Measurements from ENCODE around the gene DVL1. TPM values are rescaled to one million over a fixed set of nuclear protein-coding genes. Genes with fewer than 3 reads are reported as not detected.

The DVL1 gene
- total and polyA plus RNA-seq, 9 of the 15 experiments (the other 6 are each of a cell fraction or from before 2014, with no cell fraction given): 0.62 to 135 (median 24.3) TPM

DNA sequence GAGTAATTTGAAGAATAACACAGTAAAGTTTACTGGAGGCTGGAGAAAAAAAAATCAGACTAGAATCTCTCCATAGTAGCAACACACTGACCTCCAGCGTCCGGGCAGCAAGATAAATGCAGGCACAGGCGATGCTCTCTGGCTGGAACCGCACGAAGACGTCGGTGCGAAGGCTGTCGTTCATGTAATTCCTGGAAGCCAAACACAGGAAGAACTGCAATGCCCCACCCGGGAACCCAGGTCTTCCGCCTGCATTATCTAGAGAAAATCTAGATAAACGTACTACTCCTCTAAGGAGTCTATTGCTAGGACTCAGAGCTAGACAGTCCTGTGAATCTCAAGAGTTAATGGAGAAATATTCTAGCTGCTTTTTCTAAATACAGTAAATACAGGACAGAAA is 41.5 kb upstream of the DVL1 start (continued):
- TF ChIP-seq, protein P1, sequence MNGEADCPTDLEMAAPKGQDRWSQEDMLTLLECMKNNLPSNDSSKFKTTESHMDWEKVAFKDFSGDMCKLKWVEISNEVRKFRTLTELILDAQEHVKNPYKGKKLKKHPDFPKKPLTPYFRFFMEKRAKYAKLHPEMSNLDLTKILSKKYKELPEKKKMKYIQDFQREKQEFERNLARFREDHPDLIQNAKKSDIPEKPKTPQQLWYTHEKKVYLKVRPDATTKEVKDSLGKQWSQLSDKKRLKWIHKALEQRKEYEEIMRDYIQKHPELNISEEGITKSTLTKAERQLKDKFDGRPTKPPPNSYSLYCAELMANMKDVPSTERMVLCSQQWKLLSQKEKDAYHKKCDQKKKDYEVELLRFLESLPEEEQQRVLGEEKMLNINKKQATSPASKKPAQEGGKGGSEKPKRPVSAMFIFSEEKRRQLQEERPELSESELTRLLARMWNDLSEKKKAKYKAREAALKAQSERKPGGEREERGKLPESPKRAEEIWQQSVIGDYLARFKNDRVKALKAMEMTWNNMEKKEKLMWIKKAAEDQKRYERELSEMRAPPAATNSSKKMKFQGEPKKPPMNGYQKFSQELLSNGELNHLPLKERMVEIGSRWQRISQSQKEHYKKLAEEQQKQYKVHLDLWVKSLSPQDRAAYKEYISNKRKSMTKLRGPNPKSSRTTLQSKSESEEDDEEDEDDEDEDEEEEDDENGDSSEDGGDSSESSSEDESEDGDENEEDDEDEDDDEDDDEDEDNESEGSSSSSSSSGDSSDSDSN (IDR thresholded peaks at IDR 0.05; ENCODE audit: borderline replicate concordance in 1 of 2, low read depth in 2 of 2, low read length in 2 of 2): 0 out of 4 replicates have a peak, but pooled peaks of 1 of the 2 experiments have one; percentile 69
- TF ChIP-seq SMAD3 (CRISPR knock-in tag; conservative IDR thresholded peaks at IDR 0.05) (no peak), RCOR1 (IDR thresholded peaks at IDR 0.05; ENCODE audit: borderline replicate concordance in 1 of 2, low read depth in 2 of 2, low read length in 2 of 2) (peak in 1 of 2 experiments; percentile 54; a peak in 1 of 4 replicates), NFYB (IDR thresholded peaks at IDR 0.05; ENCODE audit: extremely low read depth, insufficient read length) (no peak)
- TF ChIP-seq, protein P2, sequence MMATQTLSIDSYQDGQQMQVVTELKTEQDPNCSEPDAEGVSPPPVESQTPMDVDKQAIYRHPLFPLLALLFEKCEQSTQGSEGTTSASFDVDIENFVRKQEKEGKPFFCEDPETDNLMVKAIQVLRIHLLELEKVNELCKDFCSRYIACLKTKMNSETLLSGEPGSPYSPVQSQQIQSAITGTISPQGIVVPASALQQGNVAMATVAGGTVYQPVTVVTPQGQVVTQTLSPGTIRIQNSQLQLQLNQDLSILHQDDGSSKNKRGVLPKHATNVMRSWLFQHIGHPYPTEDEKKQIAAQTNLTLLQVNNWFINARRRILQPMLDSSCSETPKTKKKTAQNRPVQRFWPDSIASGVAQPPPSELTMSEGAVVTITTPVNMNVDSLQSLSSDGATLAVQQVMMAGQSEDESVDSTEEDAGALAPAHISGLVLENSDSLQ (IDR thresholded peaks at IDR 0.05): peak; percentile 63

DNA sequence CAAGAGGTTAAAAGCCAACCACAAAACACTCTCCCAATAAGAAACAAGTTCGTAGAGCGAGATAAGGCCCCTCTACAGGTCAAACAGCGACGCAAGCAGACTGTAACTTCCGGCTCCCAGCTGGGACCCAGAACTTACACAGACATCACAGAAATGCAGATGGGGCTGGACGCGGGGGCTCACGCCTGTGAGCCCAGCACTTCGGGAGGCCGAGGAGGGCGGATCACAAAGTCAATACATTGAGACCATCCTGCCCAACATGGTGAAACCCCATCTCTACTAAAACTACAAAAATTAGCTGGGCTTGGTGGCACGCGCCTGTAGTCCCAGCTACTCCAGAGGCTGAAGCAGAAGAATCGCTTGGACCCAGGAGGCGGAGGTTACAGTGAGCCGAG is 38.9 kb upstream of the DVL1 start:
- Histone ChIP-seq H3K4me2 (ENCODE audit: insufficient read depth, low read length) (no peak overlapping the region), H3K4me3 (no peak overlapping the region), H3K4me1 (replicated peaks in 1 of 2; ENCODE audit: control insufficient read depth in 2 of 2, insufficient read depth in 2 of 2, low read length in 2 of 2) (peaks cover 6 to 12% of the 10 kb centered on the region in 2 experiments; a peak in 4 of 5 replicates), H4K20me1 (replicated peaks; ENCODE audit: control insufficient read depth, insufficient read depth, low read length) (no peaks in the 10 kb centered on the region), H3K9ac (ENCODE audit: insufficient read depth in 1 of 2, low read depth in 2 of 2, low read length in 2 of 2) (no peak overlapping the region), H3K27me3 (ENCODE audit: control insufficient read depth in 2 of 2, insufficient read depth in 2 of 2, low read length in 2 of 2) (no peaks in the 10 kb centered on the region), H3K36me3 (ENCODE audit: control insufficient read depth, insufficient read depth, low read length) (peaks cover 78% of the 10 kb centered on the region), H2AFZ (ENCODE audit: low read depth, low read length) (no peak overlapping the region), H3K9me3 (replicated peaks; ENCODE audit: control insufficient read depth, insufficient read depth, low read depth, low read length) (no peaks in the 10 kb centered on the region), H3K9me1 (ENCODE audit: control insufficient read depth, insufficient read depth, low read length) (no peaks in the 10 kb centered on the region), H3K27ac (ENCODE audit: extremely low read depth, low read depth, low read length) (no peak overlapping the region), H3K79me2 (ENCODE audit: control insufficient read depth, insufficient read depth, low read length) (peaks cover 10% of the 10 kb centered on the region; the same call in 1 of the 3 replicates)
- BruUV-seq (replicated peaks): no TSS peak
- no peak for ATAC-seq
- POLR2A ChIA-PET: interaction anchor here (0.6 to 7.1 kb wide), 4 partner anchors 9 to 51 kb away, joined by 3 to 58 read pairs (median 28); partner anchors contain the start of genes AURKAIP1 and CCNL2
- intact Hi-C loops (cut with micrococcal nuclease): no loop called here
- CTCF ChIA-PET (ENCODE audit: low intra/inter-chr PET ratio): no interaction called here
- FAIRE-seq: no peak
- TF ChIP-seq, protein P3, sequence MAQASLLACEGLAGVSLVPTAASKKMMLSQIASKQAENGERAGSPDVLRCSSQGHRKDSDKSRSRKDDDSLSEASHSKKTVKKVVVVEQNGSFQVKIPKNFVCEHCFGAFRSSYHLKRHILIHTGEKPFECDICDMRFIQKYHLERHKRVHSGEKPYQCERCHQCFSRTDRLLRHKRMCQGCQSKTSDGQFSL (CRISPR knock-in tag; IDR thresholded peaks at IDR 0.05): no peak
- TF ChIP-seq, protein P3 (tag; IDR thresholded peaks at IDR 0.05): no peak
- TF ChIP-seq CEBPG (CRISPR knock-in tag; IDR thresholded peaks at IDR 0.05): 0 out of 2 replicates have a peak, but pooled peaks have one; percentile 35
- no peak for TF ChIP-seq CEBPG (tag; conservative IDR thresholded peaks at IDR 0.05 in 1 of 2, IDR thresholded peaks at IDR 0.05 in 1 of 2)
- in situ Hi-C loops (cut with MboI): no loop called here
- WGBS (ENCODE audit: insufficient coverage, low coverage, missing lambda C conversion rate): 94% methylated on average over 16 of the region's 16 CpGs
- no peak for DNase-seq (ENCODE audit: extremely low read depth in 1 of 4, low spot score in 3 of 4)
